GM15510 (cell line): Measurements from ENCODE around the gene RIMBP2.

Experiments used
- POLR2A ChIP-seq: IDR thresholded peaks from 3 replicates; pipeline ENCODE4 v1.6.1; 2011; ENCODE audit warnings: borderline replicate concordance; ENCODE audit not compliant: insufficient read length; ENCODE audit errors: extremely low read depth

Gene RIMBP2

DNA sequence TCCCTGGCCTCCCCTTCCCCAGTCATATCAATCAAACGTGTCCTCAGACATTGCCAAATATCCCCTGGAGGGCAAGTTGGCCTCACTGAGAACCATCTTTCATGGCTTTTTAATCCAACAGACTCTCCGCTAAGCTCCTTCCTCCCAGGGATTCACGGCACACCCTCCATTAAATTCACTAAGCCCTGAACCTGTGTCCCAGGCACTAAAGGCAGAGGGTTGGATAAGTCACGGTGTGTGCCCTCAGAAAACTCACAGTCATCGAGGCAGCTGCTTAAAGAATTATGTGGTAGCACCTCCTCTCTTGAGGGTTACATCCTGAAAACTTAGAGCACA lies 211.3 kb downstream of the RIMBP2 start:
- no peak for TF ChIP-seq POLR2A

DNA sequence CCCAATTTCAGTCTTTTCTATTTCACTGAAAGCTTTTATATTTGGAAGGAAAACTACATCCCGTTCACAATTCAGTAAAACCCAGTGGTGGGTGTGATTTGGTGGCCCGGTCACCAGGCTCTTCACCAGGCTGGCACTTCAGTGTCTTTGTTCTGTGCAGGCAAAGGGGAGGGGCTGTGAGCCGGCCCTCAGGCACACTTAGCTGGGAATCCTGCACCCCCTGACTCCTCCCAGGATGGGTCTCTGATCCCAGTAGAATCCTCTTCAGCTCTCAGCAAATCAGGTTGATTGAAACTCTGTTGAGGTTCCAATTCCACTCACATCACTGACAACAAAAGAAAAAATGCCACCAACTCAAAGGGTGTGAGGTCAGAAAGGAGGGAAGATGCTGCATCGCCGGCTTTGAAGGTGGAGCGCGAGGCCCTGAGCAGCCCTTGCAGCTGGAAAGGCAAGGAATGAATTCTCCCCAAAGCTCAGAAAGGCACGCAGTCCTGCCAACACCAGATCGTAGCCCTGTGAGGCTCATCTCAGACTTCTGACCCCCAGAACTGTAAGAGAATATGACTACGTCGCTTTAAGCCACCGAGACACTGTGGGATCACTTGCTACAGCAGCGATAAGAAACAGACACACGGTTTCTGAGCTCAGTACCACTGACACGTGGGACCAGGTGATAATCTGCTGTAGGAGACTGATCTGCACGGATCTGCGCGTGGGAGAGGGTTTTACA lies 211.8 kb downstream of the RIMBP2 start:
- TF ChIP-seq POLR2A = no peak

GRCh38 chr12:130501821-130502220 lies 214.3 kb downstream of the RIMBP2 start:
- TF ChIP-seq POLR2A = no peak

DNA sequence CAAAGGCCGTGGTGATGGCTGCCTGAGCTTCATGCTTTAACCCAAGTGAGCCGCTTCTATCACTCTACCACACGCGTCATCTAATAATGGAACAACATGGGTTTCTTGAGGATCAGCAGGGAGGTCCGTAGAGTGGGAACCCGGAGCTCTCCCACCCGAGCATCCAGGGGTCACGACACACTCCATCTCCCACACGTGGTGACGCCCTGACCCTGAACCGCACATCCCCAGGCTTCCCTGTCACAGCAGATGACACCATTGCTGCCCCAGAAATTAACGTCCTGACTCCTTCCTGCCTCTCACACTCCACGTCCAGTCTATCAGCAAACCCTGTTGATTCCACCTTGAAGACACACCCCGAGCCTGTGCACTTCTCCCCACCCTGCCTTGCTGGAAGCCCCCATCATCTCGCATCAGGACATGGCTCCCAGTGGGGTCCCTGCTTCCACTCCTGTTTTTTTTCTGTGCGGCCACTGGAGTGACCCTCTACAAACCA lies 215.2 kb downstream of the RIMBP2 start:
- TF ChIP-seq POLR2A = no peak

- no peak for TF ChIP-seq POLR2A
Observed at GRCh38 chr12:130499474-130499873, 216.6 kb downstream of the RIMBP2 start.

DNA sequence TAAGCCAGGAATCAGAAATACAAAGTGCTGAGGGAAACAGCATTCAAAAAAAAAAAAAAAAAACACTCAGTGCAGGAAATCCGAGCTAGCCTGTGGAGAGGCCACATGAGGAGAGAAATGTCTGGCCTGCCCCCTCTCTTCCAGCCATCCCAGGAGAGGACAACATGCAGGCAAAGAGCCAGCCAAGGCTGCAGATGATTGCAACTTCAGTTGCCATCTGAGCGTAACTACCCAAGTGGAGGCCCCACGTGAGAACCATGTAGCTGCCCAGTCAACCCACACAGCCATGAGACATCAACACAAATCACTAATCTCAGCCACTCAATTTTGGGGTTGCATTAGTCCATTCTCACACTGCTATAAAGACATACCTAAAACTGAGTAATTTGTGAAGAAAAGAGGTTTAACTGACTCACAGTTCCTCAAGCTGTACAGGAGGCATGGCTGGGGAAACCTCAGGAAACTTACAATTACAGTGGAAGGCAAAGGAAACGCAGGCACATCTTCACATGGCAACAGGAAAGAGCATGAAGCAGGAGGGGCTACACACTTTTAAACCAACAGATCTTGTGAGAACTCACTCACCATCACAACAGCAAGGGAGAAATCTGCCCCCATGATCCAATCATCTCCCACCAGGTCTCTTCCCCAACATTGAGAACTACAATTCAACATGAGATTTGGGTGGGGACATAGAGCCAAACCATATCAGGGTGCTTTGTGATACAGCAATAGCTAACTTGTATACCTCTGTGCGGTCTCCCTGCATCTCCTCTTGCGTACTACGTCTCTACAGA lies 217.3 kb downstream of the RIMBP2 start:
- no peak for TF ChIP-seq POLR2A

GRCh38 chr12:130497991-130498390 lies 218.1 kb downstream of the RIMBP2 start:
- TF ChIP-seq POLR2A = no peak

DNA sequence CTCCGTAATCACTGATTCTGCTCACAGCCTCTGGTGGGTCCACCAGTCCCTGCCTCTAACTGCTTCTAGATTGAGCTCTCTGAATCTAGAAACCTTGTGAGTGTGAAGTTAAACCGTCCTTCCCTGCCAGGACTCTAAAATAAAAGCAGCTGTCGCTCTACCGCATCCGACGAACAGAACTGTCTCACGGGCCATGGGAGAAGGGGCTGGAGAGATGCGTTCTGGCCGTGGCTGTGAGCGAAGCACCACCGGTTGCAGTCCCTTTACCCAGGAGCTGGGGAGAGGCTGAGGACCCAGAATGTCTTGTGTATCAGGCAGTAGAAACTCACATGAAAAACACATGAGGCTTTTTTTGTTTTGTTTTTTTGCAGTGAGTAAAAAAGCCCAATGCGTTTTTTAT lies 218.8 kb downstream of the RIMBP2 start:
- no peak for TF ChIP-seq POLR2A

GRCh38 chr12:130496516-130497120 lies 219.5 kb downstream of the RIMBP2 start:
- TF ChIP-seq POLR2A = no peak

DNA sequence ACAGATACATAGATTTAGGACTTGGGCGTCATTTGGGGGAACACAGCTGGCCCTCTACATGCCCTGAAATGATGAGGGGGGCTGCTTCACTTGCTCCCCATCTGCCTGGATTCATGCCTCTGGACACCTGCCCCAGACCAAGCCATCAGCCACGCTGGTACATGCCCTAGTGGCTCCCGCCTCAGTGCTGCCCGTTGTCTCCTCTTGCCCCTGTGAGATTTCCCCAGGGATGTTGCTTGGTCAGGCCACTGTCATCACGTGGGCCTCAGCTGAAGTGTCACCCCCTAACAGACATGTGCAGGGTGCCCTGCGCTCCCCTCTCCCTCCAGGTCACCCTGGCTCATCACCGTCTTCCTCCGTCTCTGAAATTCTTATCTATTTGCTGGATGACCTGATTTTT lies 220.9 kb downstream of the RIMBP2 start:
- TF ChIP-seq POLR2A = no peak

- TF ChIP-seq POLR2A = no peak
Observed at GRCh38 chr12:130494736-130495135, 221.4 kb downstream of the RIMBP2 start.

- TF ChIP-seq POLR2A = no peak
Observed at GRCh38 chr12:130493951-130494350, 222.1 kb downstream of the RIMBP2 start.

- TF ChIP-seq POLR2A = no peak
Observed at GRCh38 chr12:130491421-130492357, 224.4 kb downstream of the RIMBP2 start.

- no peak for TF ChIP-seq POLR2A
Observed at GRCh38 chr12:130490674-130491073, 225.4 kb downstream of the RIMBP2 start.
